ENCODE results near the gene CASK.

Gene CASK

GRCh38 chrX:41591906-41592305, 331.4 kb downstream of the CASK start:
- Histone ChIP-seq H3K4me3 (ENCODE audit: low read depth, low read length) (no peak overlapping the region), H3K36me3 (replicated peaks) (no peaks in the 10 kb centered on the region), H3K27ac (no peak overlapping the region), H3K27me3 (replicated peaks) (no peaks in the 10 kb centered on the region)
- TF ChIP-seq CTCF (IDR thresholded peaks at IDR 0.05; ENCODE audit: low read depth, low read length, missing control alignments) = no peak
- DNase-seq = no peak
- in situ Hi-C loops (cut with HindIII; ENCODE audit: low pct_ligation_motif_present, low sequenced_read_pairs) = no loop called here

GRCh38 chrX:41590641-41591040, 332.7 kb downstream of the CASK start:
- Histone ChIP-seq H3K27me3 (replicated peaks) (no peaks in the 10 kb centered on the region), H3K4me3 (ENCODE audit: low read depth, low read length) (no peak overlapping the region), H3K36me3 (replicated peaks) (no peaks in the 10 kb centered on the region), H3K27ac (no peak overlapping the region)
- in situ Hi-C loops (cut with HindIII; ENCODE audit: low pct_ligation_motif_present, low sequenced_read_pairs) = no loop called here
- no peak for DNase-seq
- no peak for TF ChIP-seq CTCF (IDR thresholded peaks at IDR 0.05; ENCODE audit: low read depth, low read length, missing control alignments)

GRCh38 chrX:41589634-41590270, 333.6 kb downstream of the CASK start:
- no peak overlapping the region for H3K4me3 ChIP-seq (ENCODE audit: low read depth, low read length)
- in situ Hi-C loops (cut with HindIII; ENCODE audit: low pct_ligation_motif_present, low sequenced_read_pairs) = no loop called here
- no peaks in the 10 kb centered on the region for H3K27me3 ChIP-seq (replicated peaks)
- TF ChIP-seq CTCF (IDR thresholded peaks at IDR 0.05; ENCODE audit: low read depth, low read length, missing control alignments) = no peak
- no peaks in the 10 kb centered on the region for H3K36me3 ChIP-seq (replicated peaks)
- peak overlapping the region; percentile 27 for H3K27ac ChIP-seq
- peak; percentile 7 for DNase-seq

GRCh38 chrX:41588271-41588670, 335.1 kb downstream of the CASK start:
- Histone ChIP-seq H3K27ac (no peak overlapping the region), H3K4me3 (ENCODE audit: low read depth, low read length) (no peak overlapping the region), H3K36me3 (replicated peaks) (no peaks in the 10 kb centered on the region), H3K27me3 (replicated peaks) (no peaks in the 10 kb centered on the region)
- DNase-seq = peak; percentile 37
- TF ChIP-seq CTCF (IDR thresholded peaks at IDR 0.05; ENCODE audit: low read depth, low read length, missing control alignments) = no peak
- in situ Hi-C loops (cut with HindIII; ENCODE audit: low pct_ligation_motif_present, low sequenced_read_pairs) = no loop called here

- DNase-seq = no peak
- no peak for TF ChIP-seq CTCF (IDR thresholded peaks at IDR 0.05; ENCODE audit: low read depth, low read length, missing control alignments)
- H3K27ac ChIP-seq = no peak overlapping the region
- H3K27me3 ChIP-seq (replicated peaks) = no peaks in the 10 kb centered on the region
- in situ Hi-C loops (cut with HindIII; ENCODE audit: low pct_ligation_motif_present, low sequenced_read_pairs) = no loop called here
- no peak overlapping the region for H3K4me3 ChIP-seq (ENCODE audit: low read depth, low read length)
- no peaks in the 10 kb centered on the region for H3K36me3 ChIP-seq (replicated peaks)
Observed at GRCh38 chrX:41580423-41581064, 342.8 kb downstream of the CASK start.

- in situ Hi-C loops (cut with HindIII; ENCODE audit: low pct_ligation_motif_present, low sequenced_read_pairs) = no loop called here
- no peak for DNase-seq
Observed at GRCh38 chrX:41563876-41564275, 359.5 kb downstream of the CASK start.

More at GRCh38 chrX:41563876-41564275, 359.5 kb downstream of the CASK start:
- H3K27me3 ChIP-seq (replicated peaks) = no peaks in the 10 kb centered on the region
- no peaks in the 10 kb centered on the region for H3K36me3 ChIP-seq (replicated peaks)
- H3K27ac ChIP-seq = peak overlapping the region; percentile 57
- TF ChIP-seq CTCF (IDR thresholded peaks at IDR 0.05; ENCODE audit: low read depth, low read length, missing control alignments) = no peak
- no peak overlapping the region for H3K4me3 ChIP-seq (ENCODE audit: low read depth, low read length)
